Lower leg skin (tissue), 4 donors: Measurements from ENCODE around the gene WFDC6. TPM values are rescaled to one million over a fixed set of nuclear protein-coding genes. Genes with fewer than 3 reads are reported as not detected.
"Not testable (repeated sequence)": the region's sequence is repeated elsewhere in the genome, so short reads cannot be mapped to it uniquely, and the experiment has no call there.

Source experiments
- DNase-seq, 2 donors: peaks; one replicate each; pipeline ENCODE4 v3.0.0-alpha.2; 2019; ENCODE audit warnings: low spot score in 2 of 2
- H3K4me3 ChIP-seq: fragments of 200-600 bp; sonication (generic); 2 replicates; pipeline ENCODE4 v1.5.1; 2017; ENCODE audit warnings: mild to moderate bottlenecking, low read depth; ENCODE audit not compliant: poor library complexity, severe bottlenecking
- POLR2A ChIP-seq, 2 donors: fragments of 450-650 bp; IDR thresholded peaks; one replicate each; pipeline ENCODE4 v1.6.1; 2016 to 2017; ENCODE audit warnings: antibody characterized with exemption in 2 of 2, mild to moderate bottlenecking in 1 of 2, moderate library complexity in 1 of 2
- WGBS, 2 donors: methylation state at CpG; one replicate each; pipeline ENCODE4 v1.1.5; 2018; 5-methylcytosine and 5-hydroxymethylcytosine counted together
- intact Hi-C: fragments of 100-400 bp; cut with DNase I; formaldehyde crosslinking; loops from one replicate; pipeline ENCODE4 v1.15.0; 2023; ENCODE audit warnings: low total_unique reads
- total RNA-seq, 4 donors: library from RNA; depleted of rRNA; stranded (reverse); fragments of >200 nt; gene quantifications; one replicate each; pipeline ENCODE4 v1.1.0, GENCODE V29; 2016
- TF ChIP-seq, protein P1 (sequence below), 3 donors: fragments of 450-650 bp; IDR thresholded peaks; one replicate each; pipeline ENCODE4 v1.5.1; 2016; ENCODE audit warnings: antibody characterized with exemption in 3 of 3, mild to moderate bottlenecking in 3 of 3, moderate library complexity in 2 of 3

WFDC6 gene
- total RNA-seq, result 1 to 10 TPM in 1 of 4 donors, not detected in 3; 1.6 TPM

DNA sequence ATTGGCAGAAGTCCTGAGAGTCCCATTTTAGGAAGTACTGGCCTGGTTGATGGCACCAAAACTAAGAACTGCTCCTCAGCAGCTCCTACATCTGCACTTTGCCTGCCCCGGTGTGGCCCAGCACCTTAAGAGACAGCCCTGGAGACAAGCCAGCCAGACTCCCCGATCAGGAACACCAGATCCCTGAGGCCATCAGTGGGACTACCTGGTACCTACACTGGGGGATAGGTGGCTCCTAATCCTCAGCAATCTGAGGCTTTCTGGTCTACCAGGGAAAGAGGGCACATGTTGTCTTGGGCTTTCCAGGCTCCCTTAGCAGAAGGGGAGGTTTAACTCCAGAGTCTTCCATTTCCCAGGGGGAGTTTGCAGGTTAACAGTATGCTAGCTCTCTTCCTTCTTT is at the start of gene WFDC6:
Gene WFDC6, minus strand, starts transcription at position 101 of the 400 bp plus-strand sequence. Its CDS starts 75 bp downstream, at position 26.
- 50 to 73% methylated on average over 2 of the region's 2 CpGs for WGBS, 2 donors
- no peak for DNase-seq
- intact Hi-C loops, result no loop called here
- no peak for TF ChIP-seq POLR2A (IDR thresholded peaks at IDR 0.05)
- TF ChIP-seq, protein P1, sequence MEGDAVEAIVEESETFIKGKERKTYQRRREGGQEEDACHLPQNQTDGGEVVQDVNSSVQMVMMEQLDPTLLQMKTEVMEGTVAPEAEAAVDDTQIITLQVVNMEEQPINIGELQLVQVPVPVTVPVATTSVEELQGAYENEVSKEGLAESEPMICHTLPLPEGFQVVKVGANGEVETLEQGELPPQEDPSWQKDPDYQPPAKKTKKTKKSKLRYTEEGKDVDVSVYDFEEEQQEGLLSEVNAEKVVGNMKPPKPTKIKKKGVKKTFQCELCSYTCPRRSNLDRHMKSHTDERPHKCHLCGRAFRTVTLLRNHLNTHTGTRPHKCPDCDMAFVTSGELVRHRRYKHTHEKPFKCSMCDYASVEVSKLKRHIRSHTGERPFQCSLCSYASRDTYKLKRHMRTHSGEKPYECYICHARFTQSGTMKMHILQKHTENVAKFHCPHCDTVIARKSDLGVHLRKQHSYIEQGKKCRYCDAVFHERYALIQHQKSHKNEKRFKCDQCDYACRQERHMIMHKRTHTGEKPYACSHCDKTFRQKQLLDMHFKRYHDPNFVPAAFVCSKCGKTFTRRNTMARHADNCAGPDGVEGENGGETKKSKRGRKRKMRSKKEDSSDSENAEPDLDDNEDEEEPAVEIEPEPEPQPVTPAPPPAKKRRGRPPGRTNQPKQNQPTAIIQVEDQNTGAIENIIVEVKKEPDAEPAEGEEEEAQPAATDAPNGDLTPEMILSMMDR (IDR thresholded peaks at IDR 0.05), result no peak
- no peak within 1 kb of the TSS for H3K4me3 ChIP-seq

DNA sequence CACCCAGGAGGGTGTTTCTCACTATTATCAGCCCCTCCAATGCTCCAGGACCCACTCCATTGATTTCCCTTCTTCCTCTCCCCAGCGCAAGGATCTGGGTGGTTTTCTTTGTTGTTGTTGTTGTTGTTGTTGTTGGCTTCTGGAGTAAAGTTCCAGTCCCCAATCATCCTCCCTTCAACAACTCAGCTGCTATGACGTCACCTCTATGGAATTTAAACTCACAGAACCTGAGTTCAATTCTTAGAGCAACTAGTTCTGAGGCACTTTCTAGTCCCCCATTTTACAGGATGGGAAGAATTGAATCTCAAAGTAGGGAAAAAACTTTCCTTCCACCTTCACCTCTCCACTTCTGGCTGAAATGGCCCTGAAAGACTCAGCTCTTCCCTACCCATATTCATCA is 49.5 kb upstream of the WFDC6 start:
- no peak for TF ChIP-seq POLR2A (IDR thresholded peaks at IDR 0.05)
- TF ChIP-seq, protein P1 (IDR thresholded peaks at IDR 0.05), result no peak
- WGBS, 2 donors, result 56 to 81% methylated on average over 2 of the region's 2 CpGs
- DNase-seq, result no peak
- no peak overlapping the region for H3K4me3 ChIP-seq
- intact Hi-C loops, result no loop called here

DNA sequence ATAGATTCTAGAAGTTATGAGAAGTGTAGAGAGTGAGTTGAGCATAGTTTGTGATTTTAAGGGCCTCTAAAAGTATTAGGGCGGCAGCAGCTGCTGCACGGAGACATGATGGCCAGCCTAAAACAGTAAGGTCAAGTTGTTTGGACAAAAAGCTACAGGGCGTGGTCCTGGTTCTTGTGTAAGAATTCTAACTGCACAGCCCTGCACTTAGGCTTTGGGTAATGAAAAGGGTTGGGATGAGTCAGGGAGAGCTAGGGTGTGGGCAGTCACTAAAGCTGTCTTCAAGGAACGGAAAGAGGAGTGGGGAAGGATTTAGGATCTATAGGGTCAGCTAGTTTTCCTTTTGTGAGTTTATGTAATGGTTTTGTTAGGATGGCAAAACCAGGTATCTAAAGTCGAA is 46.7 kb upstream of the WFDC6 start:
- DNase-seq, H3K4me3 ChIP-seq, intact Hi-C loops: not testable (repeated sequence)
- 73 to 83% methylated on average over 5 of the region's 5 CpGs for WGBS, 2 donors

DNA sequence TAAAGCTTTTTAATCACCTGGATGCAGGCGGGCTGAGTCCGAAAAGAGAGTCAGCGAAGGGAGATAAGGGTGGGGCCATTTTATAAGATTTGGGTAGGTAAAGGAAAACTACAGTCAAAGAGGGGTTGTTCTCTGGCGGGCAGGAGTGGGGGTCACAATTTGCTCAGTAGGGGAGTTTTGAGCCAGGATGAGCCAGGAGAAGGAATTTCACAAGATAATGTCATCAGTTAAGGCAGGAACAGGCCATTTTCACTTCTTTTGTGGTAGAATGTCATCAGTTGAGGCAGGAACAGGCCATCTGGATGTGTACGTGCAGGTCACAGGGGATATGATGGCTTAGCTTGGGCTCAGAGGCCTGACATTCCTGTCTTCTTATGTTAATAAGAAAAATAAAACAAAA is 45.0 kb upstream of the WFDC6 start:
- WGBS, 2 donors, result 92 to 95% methylated on average over 5 of the region's 5 CpGs
- DNase-seq, intact Hi-C loops: not testable (repeated sequence)

DNA sequence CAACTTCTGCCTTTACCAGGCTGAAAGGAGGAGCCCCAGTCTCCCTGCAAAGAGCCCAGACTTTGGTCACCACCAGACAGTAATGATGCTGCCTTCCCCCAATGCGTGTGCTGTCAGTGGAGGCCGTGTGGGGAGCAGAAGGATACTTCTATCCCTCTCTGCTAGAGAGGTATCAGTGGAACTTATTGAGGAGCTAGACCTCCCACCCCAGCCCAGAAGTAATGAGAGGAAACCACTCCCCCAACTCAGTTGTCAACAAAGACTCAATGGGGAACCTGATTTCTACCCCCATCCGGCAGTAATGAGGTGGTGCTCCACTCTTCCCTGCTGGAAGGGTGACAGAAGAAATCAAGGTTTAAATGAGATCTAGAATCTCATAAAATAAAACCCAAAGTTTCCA is 44.2 kb upstream of the WFDC6 start:
- TF ChIP-seq, protein P1 (IDR thresholded peaks at IDR 0.05), result no peak
- TF ChIP-seq POLR2A (IDR thresholded peaks at IDR 0.05), result no peak
- 66 to 68% methylated on average over 3 of the region's 3 CpGs for WGBS, 2 donors
- no peak overlapping the region for H3K4me3 ChIP-seq
- intact Hi-C loops, result no loop called here
- DNase-seq, result no peak

More for the DNA sequence above, 45.0 kb upstream of the WFDC6 start:
- H3K4me3 ChIP-seq, result not testable (repeated sequence)

DNA sequence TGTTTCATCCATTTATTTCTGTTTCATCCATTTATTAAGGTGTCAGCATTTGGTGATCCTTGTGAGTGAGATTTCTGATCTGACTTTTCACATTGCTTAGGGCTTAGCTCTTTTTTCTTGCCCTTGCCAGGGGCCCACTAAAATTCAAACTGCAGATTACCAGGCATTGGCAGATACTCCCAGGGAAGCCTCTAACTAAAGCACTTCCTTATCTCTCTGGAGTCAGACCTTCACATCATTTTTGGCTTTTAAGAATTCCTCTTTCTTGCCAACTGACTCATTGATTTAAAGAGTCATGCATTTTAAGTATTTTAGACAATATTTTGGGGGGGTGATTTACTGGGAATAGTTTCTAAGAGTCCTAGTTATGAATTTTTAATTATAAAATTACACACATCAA is 42.4 kb upstream of the WFDC6 start:
- DNase-seq, result no peak
- no peak overlapping the region for H3K4me3 ChIP-seq
- intact Hi-C loops, result no loop called here
- no peak for TF ChIP-seq POLR2A (IDR thresholded peaks at IDR 0.05)
- TF ChIP-seq, protein P1 (IDR thresholded peaks at IDR 0.05), result no peak

DNA sequence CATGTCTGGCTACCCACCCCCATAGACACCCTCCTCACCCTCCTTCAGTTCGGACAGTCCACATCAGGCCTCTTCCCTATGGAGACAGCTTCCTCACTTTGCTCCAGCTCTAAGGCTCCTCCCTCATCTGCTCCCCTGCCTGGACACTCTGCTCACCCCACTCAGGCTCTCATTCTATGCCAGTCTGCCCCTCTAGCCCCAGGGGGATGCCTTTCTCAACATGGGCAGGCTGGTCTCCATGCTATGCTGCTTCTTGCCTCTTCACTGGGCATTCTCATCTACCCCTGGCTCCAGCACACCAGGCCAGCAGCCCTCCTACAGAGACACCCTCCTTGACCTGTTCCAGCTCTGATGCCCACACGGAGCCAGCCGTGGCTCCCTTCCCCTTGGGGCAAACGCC is 39.9 kb upstream of the WFDC6 start, which contains the start of gene WFDC8:
Gene WFDC8, minus strand, starts transcription at position 101 of the 400 bp plus-strand sequence. Its CDS starts 37 bp downstream, at position 64.
- no peak for DNase-seq
- intact Hi-C loops, result no loop called here
- TF ChIP-seq, protein P1 (IDR thresholded peaks at IDR 0.05), result no peak
- TF ChIP-seq POLR2A (IDR thresholded peaks at IDR 0.05), result no peak
- WGBS, 2 donors, result 58 to 61% methylated on average over 4 of the region's 4 CpGs
- no peak within 1 kb of the TSS for H3K4me3 ChIP-seq
